Measurements from ENCODE around the gene FAAP20. TPM values are rescaled to one million over a fixed set of nuclear protein-coding genes. Genes with fewer than 3 reads are reported as not detected.

FAAP20 gene
- total RNA-seq, 1 experiment from 2014 or later: 72.1 TPM

DNA sequence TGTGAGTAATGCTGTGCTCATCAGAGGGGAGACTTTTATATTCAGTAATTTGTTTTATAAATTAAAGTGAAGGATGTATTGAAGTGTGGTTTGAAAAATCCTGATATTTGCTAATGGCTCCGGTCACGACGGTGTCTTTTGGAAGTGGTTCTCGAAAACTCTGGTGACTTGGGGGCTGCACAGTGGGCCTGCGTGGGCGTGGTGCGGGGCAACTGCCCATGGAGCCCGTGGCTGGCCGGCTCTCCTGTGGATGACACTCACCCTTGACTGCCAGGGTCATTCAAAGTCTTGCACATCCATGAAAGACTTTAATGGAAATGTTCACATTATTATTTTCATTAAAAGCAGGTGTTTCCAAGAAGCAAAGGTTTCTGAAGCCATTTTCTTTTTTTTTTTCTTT is 7.7 kb downstream of the FAAP20 start:
- Histone ChIP-seq H4K20me1 (ENCODE audit: insufficient read depth) (no peaks in the 10 kb centered on the region; the same call in 1 of the 2 replicates), H3F3A (ENCODE audit: insufficient read depth, low read depth) (0 out of 2 replicates have a peak, but pooled peaks cover 6% of the 10 kb centered on the region), H3K9me3 (ENCODE audit: insufficient read depth, low read depth) (no peaks in the 10 kb centered on the region), H3K36me3 (ENCODE audit: low read depth) (no peaks in the 10 kb centered on the region), H3K79me2 (ENCODE audit: low read depth) (no peaks in the 10 kb centered on the region), H3K27ac (no peak overlapping the region), H3K4me2 (no peak overlapping the region), H3K27me3 (ENCODE audit: insufficient read depth, low read depth) (no peaks in the 10 kb centered on the region), H3K4me1 (replicated peaks; ENCODE audit: insufficient read depth) (no peaks in the 10 kb centered on the region), H3K4me3 (no peak overlapping the region), H2AFZ (no peak overlapping the region), H3K9me2 (ENCODE audit: insufficient read depth) (no peaks in the 10 kb centered on the region)
- ChIA-PET POLR2A (ENCODE audit: unreplicated experiment) (no interaction called here), CTCF (no interaction called here)
- TF ChIP-seq CTCF (conservative IDR thresholded peaks at IDR 0.05) (no peak), EZH2 (IDR thresholded peaks at IDR 0.05; ENCODE audit: low read depth) (no peak)
- BruUV-seq (replicated peaks): no TSS peak
- intact Hi-C loops (cut with micrococcal nuclease; ENCODE audit: unreplicated experiment): no loop called here
- DNase-seq: no peak

DNA sequence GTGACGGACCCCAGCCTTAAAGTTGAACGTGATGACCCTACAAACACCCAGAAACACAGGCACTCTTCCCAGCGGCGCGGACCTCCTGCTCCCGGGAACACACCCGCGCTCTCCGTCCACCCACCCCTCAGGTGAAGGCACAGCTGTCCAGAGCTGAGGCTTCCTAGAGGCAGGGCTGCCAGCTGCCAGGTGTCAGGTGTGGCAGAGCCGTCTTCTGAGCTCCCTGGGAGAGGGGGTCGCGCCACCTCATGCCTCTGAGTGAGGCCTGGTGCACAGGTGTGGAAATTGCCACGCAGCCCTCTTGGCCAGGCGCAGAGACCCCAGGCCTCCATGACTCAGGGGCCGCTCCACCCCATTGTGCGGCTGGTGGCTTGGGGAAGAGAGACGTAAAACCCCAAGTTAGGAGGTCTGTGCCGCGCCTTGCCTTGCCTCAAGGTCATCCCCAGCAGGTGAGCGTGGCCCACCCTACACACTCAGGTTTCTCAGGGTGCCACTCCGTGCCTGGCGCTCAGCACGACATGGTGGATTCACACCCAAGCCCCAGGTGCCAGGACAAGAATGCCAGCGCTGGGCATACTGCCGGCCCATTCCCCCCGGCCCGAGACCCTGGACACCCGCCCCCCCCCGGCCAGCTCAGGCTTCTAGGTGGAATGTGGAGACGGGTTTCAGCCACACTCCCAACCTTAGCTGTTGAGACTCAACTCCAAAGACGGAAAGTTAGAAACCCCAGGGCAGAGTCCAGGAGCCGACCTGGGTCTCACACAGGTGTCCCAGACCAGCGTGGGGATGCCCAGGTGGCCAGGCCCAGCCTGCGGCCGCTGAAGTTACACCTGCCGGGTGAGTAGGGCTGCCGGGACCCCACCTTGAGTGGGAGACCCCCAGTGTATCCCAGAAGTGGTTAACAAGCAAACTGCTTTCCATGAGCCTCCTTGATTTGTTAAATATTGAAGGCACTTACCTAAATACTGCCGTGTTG is 8.4 kb downstream of the FAAP20 start:
- H3K36me3 ChIP-seq (ENCODE audit: low read depth): no peaks in the 10 kb centered on the region
- no peak overlapping the region for H3K4me3 ChIP-seq
- CTCF ChIA-PET: no interaction called here
- no peak for DNase-seq
- POLR2A ChIA-PET (ENCODE audit: unreplicated experiment): no interaction called here
- no peak overlapping the region for H2AFZ ChIP-seq
- H4K20me1 ChIP-seq (ENCODE audit: insufficient read depth): no peaks in the 10 kb centered on the region; the same call in 1 of the 2 replicates
- no peak overlapping the region for H3K4me2 ChIP-seq
- BruUV-seq (replicated peaks): no TSS peak
- H3K27ac ChIP-seq: no peak overlapping the region
- intact Hi-C loops (cut with micrococcal nuclease; ENCODE audit: unreplicated experiment): no loop called here
- no peaks in the 10 kb centered on the region for H3K9me3 ChIP-seq (ENCODE audit: insufficient read depth, low read depth)
- TF ChIP-seq EZH2 (IDR thresholded peaks at IDR 0.05; ENCODE audit: low read depth): no peak
- no peak for TF ChIP-seq CTCF (conservative IDR thresholded peaks at IDR 0.05)
- no peaks in the 10 kb centered on the region for H3K79me2 ChIP-seq (ENCODE audit: low read depth)
- H3F3A ChIP-seq (ENCODE audit: insufficient read depth, low read depth): 0 out of 2 replicates have a peak, but pooled peaks cover 6% of the 10 kb centered on the region
- no peaks in the 10 kb centered on the region for H3K4me1 ChIP-seq (replicated peaks; ENCODE audit: insufficient read depth)
- H3K27me3 ChIP-seq (ENCODE audit: insufficient read depth, low read depth): no peaks in the 10 kb centered on the region
- H3K9me2 ChIP-seq (ENCODE audit: insufficient read depth): no peaks in the 10 kb centered on the region

DNA sequence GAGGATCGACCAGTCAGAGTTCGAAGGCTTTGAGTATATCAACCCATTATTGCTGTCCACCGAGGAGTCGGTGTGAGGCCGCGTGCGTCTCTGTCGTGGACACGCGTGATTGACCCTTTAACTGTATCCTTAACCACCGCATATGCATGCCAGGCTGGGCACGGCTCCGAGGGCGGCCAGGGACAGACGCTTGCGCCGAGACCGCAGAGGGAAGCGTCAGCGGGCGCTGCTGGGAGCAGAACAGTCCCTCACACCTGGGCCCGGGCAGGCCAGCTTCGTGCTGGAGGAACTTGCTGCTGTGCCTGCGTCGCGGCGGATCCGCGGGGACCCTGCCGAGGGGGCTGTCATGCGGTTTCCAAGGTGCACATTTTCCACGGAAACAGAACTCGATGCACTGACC is 9.6 kb downstream of the FAAP20 start:
- no peaks in the 10 kb centered on the region; the same call in 1 of the 2 replicates for H4K20me1 ChIP-seq (ENCODE audit: insufficient read depth)
- H3K27ac ChIP-seq: no peak overlapping the region
- BruUV-seq (replicated peaks): no TSS peak
- 0 out of 2 replicates have a peak, but pooled peaks cover 6% of the 10 kb centered on the region for H3F3A ChIP-seq (ENCODE audit: insufficient read depth, low read depth)
- no peaks in the 10 kb centered on the region for H3K27me3 ChIP-seq (ENCODE audit: insufficient read depth, low read depth)
- no peaks in the 10 kb centered on the region for H3K9me3 ChIP-seq (ENCODE audit: insufficient read depth, low read depth)
- POLR2A ChIA-PET (ENCODE audit: unreplicated experiment): no interaction called here
- no peaks in the 10 kb centered on the region for H3K79me2 ChIP-seq (ENCODE audit: low read depth)
- no peak overlapping the region for H3K4me2 ChIP-seq
- intact Hi-C loops (cut with micrococcal nuclease; ENCODE audit: unreplicated experiment): no loop called here
- TF ChIP-seq CTCF (conservative IDR thresholded peaks at IDR 0.05) (no peak), EZH2 (IDR thresholded peaks at IDR 0.05; ENCODE audit: low read depth) (no peak)
- H3K9me2 ChIP-seq (ENCODE audit: insufficient read depth): no peaks in the 10 kb centered on the region
- no peak for DNase-seq
- H3K36me3 ChIP-seq (ENCODE audit: low read depth): no peaks in the 10 kb centered on the region
- H3K4me1 ChIP-seq (replicated peaks; ENCODE audit: insufficient read depth): no peaks in the 10 kb centered on the region
- CTCF ChIA-PET: no interaction called here
- no peak overlapping the region for H2AFZ ChIP-seq
- H3K4me3 ChIP-seq: no peak overlapping the region

All from PC-9 (cell line).